Adrenal gland (tissue), 12 donors: Measurements from ENCODE around the gene TAF1B. TPM values are rescaled to one million over a fixed set of nuclear protein-coding genes. Genes with fewer than 3 reads are reported as not detected.
A peak's percentile ranks its signal among the peaks of the same experiment; 100 is the strongest.

ENCODE experiments used
- DNase-seq, 7 donors: peaks; one replicate each; pipeline ENCODE4 v3.0.0-alpha.2; 2019 to 2020
- H3K27ac ChIP-seq, 5 donors: fragments of 200-600 bp; sonication (generic) in 4 of 5; 1 replicate in 3 of 5; 2 replicates in 2 of 5; pipeline versions ENCODE4 v1.5.1 to v1.8.0; 2016 to 2020; ENCODE audit warnings: mild to moderate bottlenecking in 1 of 5
- H3K27me3 ChIP-seq: fragments of 200-600 bp; 2 replicates; pipeline ENCODE4 v1.8.0; 2021
- H3K36me3 ChIP-seq, 2 donors: fragments of 200-600 bp; replicated peaks in 1 of 2; 1 replicate in 1 of 2; 2 replicates in 1 of 2; pipeline versions ENCODE4 v1.5.1 to v1.8.0; 2018 to 2022
- H3K4me1 ChIP-seq, 2 donors: fragments of 200-600 bp; replicated peaks in 1 of 2; 1 replicate in 1 of 2; 2 replicates in 1 of 2; pipeline versions ENCODE4 v1.5.1 to v1.8.0; 2018 to 2021
- H3K4me3 ChIP-seq, 4 donors: fragments of 200-600 bp; sonication (generic) in 3 of 4; one replicate each; pipeline ENCODE4 v1.5.1; 2016 to 2018
- H3K9me3 ChIP-seq, 3 donors: fragments of 200-600 bp; sonication (generic) in 1 of 3; replicated peaks in 1 of 3; 1 replicate in 2 of 3; 2 replicates in 1 of 3; pipeline versions ENCODE4 v1.5.1 to v1.8.0; 2016 to 2021
- POLR2A ChIP-seq, 2 donors: fragments of 450-650 bp; IDR thresholded peaks; one replicate each; pipeline ENCODE4 v1.6.1; 2017; ENCODE audit warnings: antibody characterized with exemption in 2 of 2, mild to moderate bottlenecking in 2 of 2, moderate library complexity in 1 of 2
- WGBS, 4 donors: extraction: QIAGEN DNeasy Blood & Tissue Kit in 2 of 4; methylation state at CpG; one replicate each; pipeline versions ENCODE4 v1.1.5 to v1.1.7; 2013 to 2017; 5-methylcytosine and 5-hydroxymethylcytosine counted together
- intact Hi-C, 2 donors: fragments of 100-400 bp; cut with DNase I; formaldehyde crosslinking; loops; one replicate each; pipeline versions ENCODE4 v1.14.1 to v1.15.0; 2022 to 2023
- polyA plus RNA-seq, 3 donors: library from polyadenylated mRNA; stranded (reverse); fragments of 200-250 nt in 2 of 3; fragments of 350-450 nt in 1 of 3; fragmentation: Illumina TruSeq in 1 of 3; extraction: RNeasy Lipid Tissue Mini Kit (QIAGEN cat#74804) in 1 of 3; gene quantifications; one replicate each; pipeline ENCODE4 v1.2.3, GENCODE V29; 2013 to 2014
- total RNA-seq, 9 donors: library from RNA; depleted of rRNA in 4 of 9; stranded (reverse); fragments of >200 nt in 4 of 9; fragments of 120-200 nt in 1 of 9; fragmentation: NEBNext Ultra II Directional in 1 of 9; extraction: Animal tissue kit (Norgen Biotek cat#: 25700) in 1 of 9; gene quantifications; one replicate each; pipeline versions ENCODE4 v1.1.0 to v1.2.4, GENCODE V29; 2013 to 2023
- TF ChIP-seq, protein P1 (sequence below), 6 experiments: fragments of 450-650 bp in 4 of 6; fragments of 200-600 bp in 2 of 6; sonication (generic) in 1 of 6; IDR thresholded peaks; 1 replicate in 5 of 6; 2 replicates in 1 of 6; pipeline versions ENCODE4 v1.5.1 to v1.8.0; 2016 to 2021; ENCODE audit warnings: antibody characterized with exemption in 6 of 6, mild to moderate bottlenecking in 2 of 6, moderate library complexity in 1 of 6
- donor health status: healthy with polysubstance abuse.
- donor health status: Bipolar disorder and iron deficiency.
- donor health status: DM: yes; HTN: yes; CAD: no.
- donor health status: DM: no; HTN: no; CAD: no.
- donor health status: DM: no; HTN: no; CAD: no.
- donor health status: DM: yes; HTN: yes; CAD: no.

The TAF1B gene
- total and polyA plus RNA-seq, 12 donors: 3.1 to 21.6 (median 14.9) TPM

DNA sequence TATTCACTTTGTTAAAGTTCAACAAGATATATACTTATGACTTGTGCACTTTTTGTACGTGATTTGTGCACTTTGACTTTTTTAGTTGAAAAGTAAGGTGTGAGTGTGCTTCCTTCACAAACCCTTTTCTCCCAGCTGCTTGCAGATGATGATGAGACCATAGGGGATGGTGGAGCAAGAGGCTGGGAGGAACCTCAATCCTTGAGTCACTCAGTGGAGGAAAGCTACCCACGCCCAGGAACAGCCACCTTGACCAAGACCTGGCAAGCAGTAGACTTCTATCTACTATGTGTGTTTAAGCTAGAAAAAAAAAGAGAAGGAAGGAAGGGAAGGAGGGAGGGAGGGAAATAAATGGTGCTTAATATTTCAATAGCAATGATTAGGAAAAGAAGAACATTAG lies 25.2 kb upstream of the TAF1B start:
- intact Hi-C loops: loop anchor here in 1 of 2 donors (10.0 kb wide), 1 partner anchor 237 kb away; no protein-coding TSS in a partner anchor

DNA sequence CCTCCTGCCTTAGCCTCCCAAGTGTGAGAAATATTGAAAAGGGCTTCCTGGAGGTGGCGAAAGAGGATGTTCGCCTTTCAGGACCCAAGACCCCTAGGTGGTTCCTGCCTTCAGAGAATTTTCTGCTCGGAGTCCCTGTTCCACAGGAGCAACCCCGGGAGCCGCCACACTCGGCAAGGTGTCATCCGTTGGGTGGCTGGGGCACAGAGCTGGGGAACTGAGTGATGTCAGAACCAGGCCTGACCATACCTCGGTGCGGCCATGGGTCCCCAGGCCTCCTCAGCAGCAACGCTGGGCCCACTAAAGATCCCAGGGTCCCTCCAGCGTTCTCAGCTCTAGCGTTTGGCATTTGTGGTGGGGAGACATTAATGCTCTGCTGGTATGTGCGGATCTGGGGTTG lies 23.7 kb upstream of the TAF1B start:
- no peaks in the 10 kb centered on the region for H3K4me1 ChIP-seq
- intact Hi-C loops: loop anchor here in 1 of 2 donors (10.0 kb wide), 1 partner anchor 235 kb away; no protein-coding TSS in a partner anchor
- no peaks in the 10 kb centered on the region for H3K36me3 ChIP-seq
- H3K27ac ChIP-seq: no peak overlapping the region
- TF ChIP-seq, protein P1, sequence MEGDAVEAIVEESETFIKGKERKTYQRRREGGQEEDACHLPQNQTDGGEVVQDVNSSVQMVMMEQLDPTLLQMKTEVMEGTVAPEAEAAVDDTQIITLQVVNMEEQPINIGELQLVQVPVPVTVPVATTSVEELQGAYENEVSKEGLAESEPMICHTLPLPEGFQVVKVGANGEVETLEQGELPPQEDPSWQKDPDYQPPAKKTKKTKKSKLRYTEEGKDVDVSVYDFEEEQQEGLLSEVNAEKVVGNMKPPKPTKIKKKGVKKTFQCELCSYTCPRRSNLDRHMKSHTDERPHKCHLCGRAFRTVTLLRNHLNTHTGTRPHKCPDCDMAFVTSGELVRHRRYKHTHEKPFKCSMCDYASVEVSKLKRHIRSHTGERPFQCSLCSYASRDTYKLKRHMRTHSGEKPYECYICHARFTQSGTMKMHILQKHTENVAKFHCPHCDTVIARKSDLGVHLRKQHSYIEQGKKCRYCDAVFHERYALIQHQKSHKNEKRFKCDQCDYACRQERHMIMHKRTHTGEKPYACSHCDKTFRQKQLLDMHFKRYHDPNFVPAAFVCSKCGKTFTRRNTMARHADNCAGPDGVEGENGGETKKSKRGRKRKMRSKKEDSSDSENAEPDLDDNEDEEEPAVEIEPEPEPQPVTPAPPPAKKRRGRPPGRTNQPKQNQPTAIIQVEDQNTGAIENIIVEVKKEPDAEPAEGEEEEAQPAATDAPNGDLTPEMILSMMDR (IDR thresholded peaks at IDR 0.05): no peak
- no peak for TF ChIP-seq POLR2A (IDR thresholded peaks at IDR 0.05)
- 85 to 93% (median 87%) methylated on average over 7 to 13 of the region's 13 CpGs for WGBS, 4 donors
- no peak for DNase-seq
- H3K27me3 ChIP-seq: no peaks in the 10 kb centered on the region
- H3K4me3 ChIP-seq: no peak overlapping the region
- no peaks in the 10 kb centered on the region for H3K9me3 ChIP-seq

More for the DNA sequence above, 25.2 kb upstream of the TAF1B start:
- H3K9me3 ChIP-seq: no peaks in the 10 kb centered on the region
- DNase-seq: no peak
- H3K27me3 ChIP-seq: no peaks in the 10 kb centered on the region
- no peaks in the 10 kb centered on the region for H3K4me1 ChIP-seq
- no peak for TF ChIP-seq POLR2A (IDR thresholded peaks at IDR 0.05)
- TF ChIP-seq, protein P1 (IDR thresholded peaks at IDR 0.05): no peak
- H3K27ac ChIP-seq: no peak overlapping the region
- H3K36me3 ChIP-seq: no peaks in the 10 kb centered on the region
- H3K4me3 ChIP-seq: no peak overlapping the region
- 84 to 90% (median 87%) methylated on average over 2 of the region's 2 CpGs for WGBS, 4 donors

DNA sequence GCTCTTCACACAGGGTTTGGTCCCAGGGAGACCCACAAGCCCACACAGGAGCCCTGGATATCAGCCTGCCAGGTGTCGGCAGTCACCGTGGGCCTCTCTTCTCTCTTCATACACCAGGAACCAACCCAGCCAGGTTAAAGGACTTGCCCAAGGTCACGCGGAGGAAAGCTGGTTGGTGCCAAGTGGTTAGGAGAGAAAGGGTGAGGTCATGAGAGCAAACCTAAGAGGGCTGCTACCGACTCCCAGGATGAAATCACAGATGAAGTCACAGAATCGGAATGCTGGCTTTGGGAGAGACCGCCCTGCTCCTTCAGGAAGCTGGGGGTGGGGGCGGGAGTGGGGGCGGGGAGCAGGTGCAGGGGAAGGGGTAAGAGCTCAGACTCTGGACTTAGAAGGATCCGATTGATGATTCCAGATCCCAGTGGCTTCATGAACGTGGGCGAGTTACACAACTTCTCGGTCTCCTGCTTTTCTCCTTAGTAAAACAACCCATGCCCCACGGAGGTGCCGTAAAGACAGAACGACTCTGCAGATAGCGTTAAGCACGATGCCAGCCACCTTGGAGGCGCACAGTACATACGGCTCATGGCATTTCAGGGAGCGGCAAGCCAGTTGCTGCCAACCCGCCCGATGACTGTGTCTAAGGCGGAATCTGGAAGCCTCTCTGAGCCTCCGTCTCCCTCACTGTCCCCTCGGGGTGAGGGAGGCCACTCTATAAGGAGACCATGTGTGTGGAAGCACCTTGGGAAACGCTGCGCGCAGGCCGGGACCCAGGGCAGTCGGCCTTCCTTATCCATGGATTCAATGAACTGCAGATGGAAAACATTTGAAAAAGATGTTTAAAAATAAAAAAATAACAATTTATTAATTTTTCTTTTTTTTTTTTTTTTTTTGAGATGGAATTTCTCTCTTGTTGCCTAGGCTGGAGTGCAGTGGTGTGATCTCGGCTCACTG lies 23.0 kb upstream of the TAF1B start:
- no peaks in the 10 kb centered on the region for H3K9me3 ChIP-seq
- no peaks in the 10 kb centered on the region for H3K27me3 ChIP-seq
- 84 to 89% (median 85%) methylated on average over 30 to 32 of the region's 32 CpGs for WGBS, 4 donors
- intact Hi-C loops: no loop called here
- no peak overlapping the region for H3K27ac ChIP-seq
- DNase-seq: peak in 1 of 7 donors; percentile 48
- TF ChIP-seq, protein P1 (IDR thresholded peaks at IDR 0.05): no peak
- TF ChIP-seq POLR2A (IDR thresholded peaks at IDR 0.05): no peak
- no peaks in the 10 kb centered on the region for H3K36me3 ChIP-seq
- H3K4me1 ChIP-seq: no peaks in the 10 kb centered on the region
- H3K4me3 ChIP-seq: no peak overlapping the region

DNA sequence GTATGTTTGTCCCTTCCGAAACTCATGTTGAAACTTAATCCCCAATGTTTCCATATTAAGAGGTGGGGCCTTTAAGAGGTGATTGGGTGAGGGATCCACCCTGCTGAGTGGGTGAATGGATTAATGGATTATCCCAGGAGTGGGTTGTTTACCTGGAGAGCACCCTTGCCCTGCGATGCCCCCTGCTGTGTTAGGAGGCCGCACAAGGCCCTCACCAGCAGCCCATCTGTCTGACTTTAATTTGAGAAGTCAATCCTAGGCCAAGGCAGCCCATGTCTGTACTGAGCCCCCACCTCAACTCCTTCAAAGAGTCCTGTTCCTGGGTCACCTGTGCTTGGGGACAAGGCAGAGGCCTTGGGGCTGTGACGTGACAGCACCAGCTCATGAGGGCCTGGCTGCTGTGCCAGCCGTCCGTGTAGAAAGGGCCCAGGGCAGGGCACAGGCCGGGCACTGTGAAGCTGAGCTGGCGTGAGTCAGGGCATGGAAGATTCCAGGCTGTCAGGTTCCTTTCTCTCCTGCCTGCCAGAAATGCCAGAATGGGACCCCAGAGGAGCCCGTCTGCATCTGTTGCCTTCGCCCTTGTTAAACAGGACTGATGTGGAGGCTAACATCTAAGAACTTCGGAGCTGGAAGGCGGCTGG lies 21.3 kb upstream of the TAF1B start:
- TF ChIP-seq POLR2A (IDR thresholded peaks at IDR 0.05): no peak
- TF ChIP-seq, protein P1 (IDR thresholded peaks at IDR 0.05): no peak
- DNase-seq: peak in 1 of 7 donors; percentile 42
- Histone ChIP-seq H3K27ac (no peak overlapping the region), H3K9me3 (no peaks in the 10 kb centered on the region), H3K27me3 (no peaks in the 10 kb centered on the region), H3K4me1 (no peaks in the 10 kb centered on the region), H3K4me3 (no peak overlapping the region), H3K36me3 (no peaks in the 10 kb centered on the region)
- intact Hi-C loops: no loop called here
- 87 to 95% (median 89%) methylated on average over 12 of the region's 12 CpGs for WGBS, 4 donors
